Stimulated activated CD8-positive, alpha-beta memory T cell treated with anti-CD3 and anti-CD28 coated beads, Interleukin-2, amount 100 ng/mL, for 1 hour (primary cell): Measurements from ENCODE around the gene LRCH1.

Source experiments
- DNase-seq, 2 donors: peaks; one replicate each; pipeline ENCODE4 v3.0.0-alpha.2; 2020; ENCODE audit warnings: low read depth in 2 of 2

LRCH1 gene

GRCh38 chr13:46799139-46799538 is 246.2 kb downstream of the LRCH1 start:
- DNase-seq: no peak

GRCh38 chr13:46801858-46802257 is 248.9 kb downstream of the LRCH1 start:
- DNase-seq: no peak
